Measurements from ENCODE around the gene CEP104. TPM values are rescaled to one million over a fixed set of nuclear protein-coding genes. Genes with fewer than 3 reads are reported as not detected.

The CEP104 gene
- total and polyA plus RNA-seq, 2 experiments from 2014 or later: 20.5 to 32.2 TPM

DNA sequence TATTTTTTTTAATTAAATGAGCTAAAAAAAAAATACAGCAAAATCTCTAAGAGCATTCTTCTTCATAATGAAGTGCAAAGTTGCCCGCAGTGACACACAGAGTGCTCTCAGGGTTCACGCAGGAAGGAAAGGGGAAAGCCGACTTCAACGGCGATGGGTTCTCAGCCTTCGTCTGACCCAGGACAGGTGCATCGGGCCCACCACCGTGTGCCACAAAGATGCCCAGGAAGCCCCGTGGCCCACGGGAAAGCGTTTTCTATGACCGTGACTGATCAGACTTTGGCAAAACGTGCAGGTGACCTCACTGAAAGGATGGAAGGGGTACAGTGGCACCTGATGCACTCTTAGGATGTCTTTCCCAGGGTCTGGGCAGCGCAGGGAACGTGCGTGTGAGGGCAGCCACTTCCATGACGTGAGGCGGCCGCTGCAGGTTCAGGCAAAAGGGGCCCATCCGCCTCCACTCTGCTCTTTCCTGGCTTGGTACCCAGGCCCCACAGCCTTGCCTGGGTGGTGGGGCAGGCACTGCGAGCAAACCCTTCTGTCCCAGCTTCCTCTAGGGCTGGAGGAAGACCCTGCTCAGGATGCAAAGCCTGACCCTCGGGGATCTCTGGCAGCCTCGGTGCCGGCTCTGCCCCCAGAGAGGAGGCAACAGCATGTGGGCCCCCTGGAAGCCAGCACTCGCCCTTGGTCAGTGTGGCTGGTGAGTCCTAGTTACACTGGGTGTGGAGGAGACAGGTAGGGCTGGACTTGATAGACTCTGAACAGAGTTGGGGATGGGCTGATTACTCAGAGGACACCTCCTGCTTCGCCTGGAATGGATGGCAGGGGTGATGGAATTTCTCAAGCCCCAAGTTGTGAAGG, 69.0 kb downstream of the CEP104 start:
- no peak overlapping the region for H3K4me2 ChIP-seq
- peaks cover 37% of the 10 kb centered on the region for H3K4me1 Mint-ChIP-seq
- H3K9me2 ChIP-seq (ENCODE audit: insufficient read depth): no peaks in the 10 kb centered on the region
- peaks cover 53% of the 10 kb centered on the region for H3K79me2 ChIP-seq (replicated peaks; ENCODE audit: insufficient read depth)
- no peak overlapping the region for H3K4me3 ChIP-seq
- no peaks in the 10 kb centered on the region for H3K9me3 Mint-ChIP-seq
- H3K27ac ChIP-seq (ENCODE audit: low read depth): peak overlapping the region; percentile 26; the same call in 1 of the 2 replicates
- peaks cover 19% of the 10 kb centered on the region for H3K27me3 Mint-ChIP-seq (ENCODE audit: insufficient read depth, low read depth, poor library complexity)
- DNase-seq (ENCODE audit: low spot score) (no peak), ATAC-seq (no peak)
- no peaks in the 10 kb centered on the region for H3K27me3 ChIP-seq (ENCODE audit: insufficient read depth)
- H3K4me1 ChIP-seq (ENCODE audit: insufficient read depth): peaks cover 21% of the 10 kb centered on the region
- H3K4me3 Mint-ChIP-seq: no peak overlapping the region
- H3K36me3 ChIP-seq (ENCODE audit: insufficient read depth): peaks cover 9% of the 10 kb centered on the region
- H3F3A ChIP-seq (replicated peaks; ENCODE audit: low read depth): peaks cover 5% of the 10 kb centered on the region; the same call in 1 of the 2 replicates
- H4K20me1 ChIP-seq (replicated peaks; ENCODE audit: insufficient read depth): peaks cover under 1% of the 10 kb centered on the region; the same call in 1 of the 2 replicates
- no peak overlapping the region for H2AFZ ChIP-seq
- H3K36me3 Mint-ChIP-seq (ENCODE audit: low read depth): peaks cover 68% of the 10 kb centered on the region
- peak overlapping the region; percentile 66 for H3K27ac Mint-ChIP-seq
- TF ChIP-seq, protein P1, sequence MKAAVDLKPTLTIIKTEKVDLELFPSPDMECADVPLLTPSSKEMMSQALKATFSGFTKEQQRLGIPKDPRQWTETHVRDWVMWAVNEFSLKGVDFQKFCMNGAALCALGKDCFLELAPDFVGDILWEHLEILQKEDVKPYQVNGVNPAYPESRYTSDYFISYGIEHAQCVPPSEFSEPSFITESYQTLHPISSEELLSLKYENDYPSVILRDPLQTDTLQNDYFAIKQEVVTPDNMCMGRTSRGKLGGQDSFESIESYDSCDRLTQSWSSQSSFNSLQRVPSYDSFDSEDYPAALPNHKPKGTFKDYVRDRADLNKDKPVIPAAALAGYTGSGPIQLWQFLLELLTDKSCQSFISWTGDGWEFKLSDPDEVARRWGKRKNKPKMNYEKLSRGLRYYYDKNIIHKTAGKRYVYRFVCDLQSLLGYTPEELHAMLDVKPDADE (IDR thresholded peaks at IDR 0.05): no peak
- TF ChIP-seq JUNB (IDR thresholded peaks at IDR 0.05; ENCODE audit: unreplicated experiment): no peak
- no peak for TF ChIP-seq POLR2AphosphoS5 (IDR thresholded peaks at IDR 0.05; ENCODE audit: low read depth)
- TF ChIP-seq, protein P2, sequence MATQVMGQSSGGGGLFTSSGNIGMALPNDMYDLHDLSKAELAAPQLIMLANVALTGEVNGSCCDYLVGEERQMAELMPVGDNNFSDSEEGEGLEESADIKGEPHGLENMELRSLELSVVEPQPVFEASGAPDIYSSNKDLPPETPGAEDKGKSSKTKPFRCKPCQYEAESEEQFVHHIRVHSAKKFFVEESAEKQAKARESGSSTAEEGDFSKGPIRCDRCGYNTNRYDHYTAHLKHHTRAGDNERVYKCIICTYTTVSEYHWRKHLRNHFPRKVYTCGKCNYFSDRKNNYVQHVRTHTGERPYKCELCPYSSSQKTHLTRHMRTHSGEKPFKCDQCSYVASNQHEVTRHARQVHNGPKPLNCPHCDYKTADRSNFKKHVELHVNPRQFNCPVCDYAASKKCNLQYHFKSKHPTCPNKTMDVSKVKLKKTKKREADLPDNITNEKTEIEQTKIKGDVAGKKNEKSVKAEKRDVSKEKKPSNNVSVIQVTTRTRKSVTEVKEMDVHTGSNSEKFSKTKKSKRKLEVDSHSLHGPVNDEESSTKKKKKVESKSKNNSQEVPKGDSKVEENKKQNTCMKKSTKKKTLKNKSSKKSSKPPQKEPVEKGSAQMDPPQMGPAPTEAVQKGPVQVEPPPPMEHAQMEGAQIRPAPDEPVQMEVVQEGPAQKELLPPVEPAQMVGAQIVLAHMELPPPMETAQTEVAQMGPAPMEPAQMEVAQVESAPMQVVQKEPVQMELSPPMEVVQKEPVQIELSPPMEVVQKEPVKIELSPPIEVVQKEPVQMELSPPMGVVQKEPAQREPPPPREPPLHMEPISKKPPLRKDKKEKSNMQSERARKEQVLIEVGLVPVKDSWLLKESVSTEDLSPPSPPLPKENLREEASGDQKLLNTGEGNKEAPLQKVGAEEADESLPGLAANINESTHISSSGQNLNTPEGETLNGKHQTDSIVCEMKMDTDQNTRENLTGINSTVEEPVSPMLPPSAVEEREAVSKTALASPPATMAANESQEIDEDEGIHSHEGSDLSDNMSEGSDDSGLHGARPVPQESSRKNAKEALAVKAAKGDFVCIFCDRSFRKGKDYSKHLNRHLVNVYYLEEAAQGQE (IDR thresholded peaks at IDR 0.05; ENCODE audit: unreplicated experiment): no peak
- no peak for TF ChIP-seq EZH2 (IDR thresholded peaks at IDR 0.05; ENCODE audit: low read depth, unreplicated experiment)
- TF ChIP-seq, protein P3, sequence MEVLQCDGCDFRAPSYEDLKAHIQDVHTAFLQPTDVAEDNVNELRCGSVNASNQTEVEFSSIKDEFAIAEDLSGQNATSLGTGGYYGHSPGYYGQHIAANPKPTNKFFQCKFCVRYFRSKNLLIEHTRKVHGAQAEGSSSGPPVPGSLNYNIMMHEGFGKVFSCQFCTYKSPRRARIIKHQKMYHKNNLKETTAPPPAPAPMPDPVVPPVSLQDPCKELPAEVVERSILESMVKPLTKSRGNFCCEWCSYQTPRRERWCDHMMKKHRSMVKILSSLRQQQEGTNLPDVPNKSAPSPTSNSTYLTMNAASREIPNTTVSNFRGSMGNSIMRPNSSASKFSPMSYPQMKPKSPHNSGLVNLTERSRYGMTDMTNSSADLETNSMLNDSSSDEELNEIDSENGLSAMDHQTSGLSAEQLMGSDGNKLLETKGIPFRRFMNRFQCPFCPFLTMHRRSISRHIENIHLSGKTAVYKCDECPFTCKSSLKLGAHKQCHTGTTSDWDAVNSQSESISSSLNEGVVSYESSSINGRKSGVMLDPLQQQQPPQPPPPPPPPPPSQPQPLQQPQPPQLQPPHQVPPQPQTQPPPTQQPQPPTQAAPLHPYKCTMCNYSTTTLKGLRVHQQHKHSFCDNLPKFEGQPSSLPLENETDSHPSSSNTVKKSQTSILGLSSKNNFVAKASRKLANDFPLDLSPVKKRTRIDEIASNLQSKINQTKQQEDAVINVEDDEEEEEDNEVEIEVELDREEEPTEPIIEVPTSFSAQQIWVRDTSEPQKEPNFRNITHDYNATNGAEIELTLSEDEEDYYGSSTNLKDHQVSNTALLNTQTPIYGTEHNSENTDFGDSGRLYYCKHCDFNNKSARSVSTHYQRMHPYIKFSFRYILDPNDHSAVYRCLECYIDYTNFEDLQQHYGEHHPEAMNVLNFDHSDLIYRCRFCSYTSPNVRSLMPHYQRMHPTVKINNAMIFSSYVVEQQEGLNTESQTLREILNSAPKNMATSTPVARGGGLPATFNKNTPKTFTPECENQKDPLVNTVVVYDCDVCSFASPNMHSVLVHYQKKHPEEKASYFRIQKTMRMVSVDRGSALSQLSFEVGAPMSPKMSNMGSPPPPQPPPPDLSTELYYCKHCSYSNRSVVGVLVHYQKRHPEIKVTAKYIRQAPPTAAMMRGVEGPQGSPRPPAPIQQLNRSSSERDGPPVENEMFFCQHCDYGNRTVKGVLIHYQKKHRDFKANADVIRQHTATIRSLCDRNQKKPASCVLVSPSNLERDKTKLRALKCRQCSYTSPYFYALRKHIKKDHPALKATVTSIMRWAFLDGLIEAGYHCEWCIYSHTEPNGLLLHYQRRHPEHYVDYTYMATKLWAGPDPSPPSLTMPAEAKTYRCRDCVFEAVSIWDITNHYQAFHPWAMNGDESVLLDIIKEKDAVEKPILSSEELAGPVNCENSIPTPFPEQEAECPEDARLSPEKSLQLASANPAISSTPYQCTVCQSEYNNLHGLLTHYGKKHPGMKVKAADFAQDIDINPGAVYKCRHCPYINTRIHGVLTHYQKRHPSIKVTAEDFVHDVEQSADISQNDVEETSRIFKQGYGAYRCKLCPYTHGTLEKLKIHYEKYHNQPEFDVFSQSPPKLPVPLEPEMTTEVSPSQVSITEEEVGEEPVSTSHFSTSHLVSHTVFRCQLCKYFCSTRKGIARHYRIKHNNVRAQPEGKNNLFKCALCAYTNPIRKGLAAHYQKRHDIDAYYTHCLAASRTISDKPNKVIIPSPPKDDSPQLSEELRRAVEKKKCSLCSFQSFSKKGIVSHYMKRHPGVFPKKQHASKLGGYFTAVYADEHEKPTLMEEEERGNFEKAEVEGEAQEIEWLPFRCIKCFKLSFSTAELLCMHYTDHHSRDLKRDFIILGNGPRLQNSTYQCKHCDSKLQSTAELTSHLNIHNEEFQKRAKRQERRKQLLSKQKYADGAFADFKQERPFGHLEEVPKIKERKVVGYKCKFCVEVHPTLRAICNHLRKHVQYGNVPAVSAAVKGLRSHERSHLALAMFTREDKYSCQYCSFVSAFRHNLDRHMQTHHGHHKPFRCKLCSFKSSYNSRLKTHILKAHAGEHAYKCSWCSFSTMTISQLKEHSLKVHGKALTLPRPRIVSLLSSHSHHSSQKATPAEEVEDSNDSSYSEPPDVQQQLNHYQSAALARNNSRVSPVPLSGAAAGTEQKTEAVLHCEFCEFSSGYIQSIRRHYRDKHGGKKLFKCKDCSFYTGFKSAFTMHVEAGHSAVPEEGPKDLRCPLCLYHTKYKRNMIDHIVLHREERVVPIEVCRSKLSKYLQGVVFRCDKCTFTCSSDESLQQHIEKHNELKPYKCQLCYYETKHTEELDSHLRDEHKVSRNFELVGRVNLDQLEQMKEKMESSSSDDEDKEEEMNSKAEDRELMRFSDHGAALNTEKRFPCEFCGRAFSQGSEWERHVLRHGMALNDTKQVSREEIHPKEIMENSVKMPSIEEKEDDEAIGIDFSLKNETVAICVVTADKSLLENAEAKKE (CRISPR knock-in tag; IDR thresholded peaks at IDR 0.05): no peak
- TF ChIP-seq EZH2phosphoT487 (IDR thresholded peaks at IDR 0.05; ENCODE audit: unreplicated experiment): no peak
- TF ChIP-seq STAT1 (IDR thresholded peaks at IDR 0.05; ENCODE audit: unreplicated experiment): no peak
- TF ChIP-seq, protein P4, sequence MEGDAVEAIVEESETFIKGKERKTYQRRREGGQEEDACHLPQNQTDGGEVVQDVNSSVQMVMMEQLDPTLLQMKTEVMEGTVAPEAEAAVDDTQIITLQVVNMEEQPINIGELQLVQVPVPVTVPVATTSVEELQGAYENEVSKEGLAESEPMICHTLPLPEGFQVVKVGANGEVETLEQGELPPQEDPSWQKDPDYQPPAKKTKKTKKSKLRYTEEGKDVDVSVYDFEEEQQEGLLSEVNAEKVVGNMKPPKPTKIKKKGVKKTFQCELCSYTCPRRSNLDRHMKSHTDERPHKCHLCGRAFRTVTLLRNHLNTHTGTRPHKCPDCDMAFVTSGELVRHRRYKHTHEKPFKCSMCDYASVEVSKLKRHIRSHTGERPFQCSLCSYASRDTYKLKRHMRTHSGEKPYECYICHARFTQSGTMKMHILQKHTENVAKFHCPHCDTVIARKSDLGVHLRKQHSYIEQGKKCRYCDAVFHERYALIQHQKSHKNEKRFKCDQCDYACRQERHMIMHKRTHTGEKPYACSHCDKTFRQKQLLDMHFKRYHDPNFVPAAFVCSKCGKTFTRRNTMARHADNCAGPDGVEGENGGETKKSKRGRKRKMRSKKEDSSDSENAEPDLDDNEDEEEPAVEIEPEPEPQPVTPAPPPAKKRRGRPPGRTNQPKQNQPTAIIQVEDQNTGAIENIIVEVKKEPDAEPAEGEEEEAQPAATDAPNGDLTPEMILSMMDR (conservative IDR thresholded peaks at IDR 0.05; ENCODE audit: low read depth in 2 of 2): no peak
- no peak for TF ChIP-seq NANOG (IDR thresholded peaks at IDR 0.05; ENCODE audit: borderline replicate concordance)
- no peak for TF ChIP-seq ZNF331 (CRISPR knock-in tag; IDR thresholded peaks at IDR 0.05; ENCODE audit: low read depth)
- no peak for TF ChIP-seq ZNF114 (CRISPR knock-in tag; IDR thresholded peaks at IDR 0.05)
- TF ChIP-seq CREB1 (CRISPR knock-in tag; IDR thresholded peaks at IDR 0.05; ENCODE audit: low read depth): no peak

All from GM23338 (cell line).